ENCODE data around the gene SLC24A3.

Gene SLC24A3

GRCh38 chr20:19310541-19310940, 98.1 kb downstream of the SLC24A3 start:
- DNase-seq = no peak

DNA sequence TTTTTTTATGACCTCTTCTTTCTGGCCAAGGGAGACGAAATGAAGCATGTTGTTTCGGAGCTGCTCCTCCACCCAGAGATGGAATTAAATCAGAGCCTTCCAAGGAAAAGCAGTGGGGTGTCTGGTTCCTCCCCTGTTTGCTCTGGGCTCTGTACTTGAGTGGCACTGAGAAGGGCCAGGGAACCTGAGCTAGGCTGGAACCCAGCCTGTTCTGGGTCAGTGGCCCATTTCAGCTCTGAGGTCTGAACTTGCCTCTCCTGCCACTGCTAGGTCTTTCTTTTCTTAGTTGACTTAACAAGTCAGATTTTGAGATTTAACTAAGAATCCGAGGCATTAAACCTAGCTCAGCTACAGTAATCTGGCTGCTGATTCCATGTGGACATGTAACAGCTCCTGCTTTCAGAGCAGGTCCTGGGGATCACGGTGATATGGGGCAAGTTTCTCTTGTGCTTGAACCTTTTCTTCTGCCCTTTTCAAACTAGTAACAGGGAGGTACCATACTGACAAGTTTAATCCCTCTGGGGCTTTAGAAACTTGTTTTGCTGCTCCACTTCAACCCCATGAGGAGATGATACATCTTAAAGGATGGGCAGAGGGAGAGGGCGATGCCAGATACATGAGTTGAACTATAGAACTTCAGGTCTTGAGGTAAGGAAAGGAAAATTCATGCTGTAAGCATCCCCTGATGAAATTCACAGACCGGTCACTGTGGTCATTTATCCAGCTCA, 101.1 kb downstream of the SLC24A3 start:
- DNase-seq = no peak

GRCh38 chr20:19314621-19315020, 102.2 kb downstream of the SLC24A3 start:
- no peak for DNase-seq

DNA sequence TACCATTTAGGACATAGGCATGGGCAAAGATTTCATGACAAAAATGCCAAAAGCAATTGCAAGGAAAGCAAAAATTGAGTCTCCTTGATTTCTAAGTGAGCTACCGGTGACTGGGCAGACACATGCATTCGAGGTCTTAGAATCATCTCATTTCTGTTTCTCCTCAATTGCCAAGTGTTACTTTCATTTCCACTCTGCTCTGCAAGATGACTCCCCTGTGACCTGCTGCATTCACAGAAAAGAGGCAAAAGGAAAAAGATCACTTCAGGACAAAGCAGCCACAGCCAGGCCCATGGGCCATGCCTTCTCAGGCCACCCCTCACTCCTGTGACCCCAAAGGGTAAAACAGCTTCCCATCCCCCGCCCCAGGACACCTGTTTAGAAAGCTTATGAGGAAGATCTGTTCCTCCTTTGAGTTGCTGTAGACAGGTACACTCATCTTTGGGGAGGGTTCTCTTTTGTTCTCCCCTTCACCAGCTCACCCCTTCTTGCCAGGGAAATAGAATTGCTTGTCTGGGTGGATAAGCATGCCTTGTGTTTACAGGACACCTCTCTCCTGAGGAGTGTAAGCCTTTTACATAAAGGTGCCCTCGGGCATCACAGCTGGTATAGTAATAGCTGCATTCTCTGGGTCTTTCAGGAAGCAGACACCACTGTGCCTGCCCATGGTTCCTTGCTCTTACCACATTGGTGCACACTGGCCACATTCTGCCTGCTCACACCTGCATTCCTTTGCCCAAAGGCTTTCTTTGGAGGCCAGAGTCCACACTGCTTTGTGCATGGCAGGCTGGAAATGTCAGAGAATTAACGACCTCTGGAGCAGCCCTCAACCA, 105.0 kb downstream of the SLC24A3 start:
- DNase-seq = no peak

DNA sequence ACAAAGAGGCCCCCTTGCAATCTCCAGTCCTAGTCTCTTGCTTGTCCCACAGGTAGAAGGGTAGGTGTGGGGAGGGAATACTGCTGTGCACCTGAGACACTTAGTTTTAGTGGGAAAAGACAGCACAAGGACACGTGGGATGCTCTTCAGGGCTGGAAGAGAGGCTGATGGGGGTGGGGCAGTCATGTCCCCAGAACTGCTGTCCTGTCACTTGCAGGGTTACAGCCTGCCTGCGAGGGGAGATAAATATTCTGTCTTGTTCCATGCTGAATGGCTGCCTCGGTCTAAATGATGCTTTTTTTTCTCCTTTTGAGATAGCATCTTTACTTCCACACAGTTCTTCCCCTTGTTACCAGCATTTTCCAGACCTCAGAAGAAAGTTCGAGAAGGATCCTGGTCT, 106.2 kb downstream of the SLC24A3 start:
- no peak for DNase-seq

DNA sequence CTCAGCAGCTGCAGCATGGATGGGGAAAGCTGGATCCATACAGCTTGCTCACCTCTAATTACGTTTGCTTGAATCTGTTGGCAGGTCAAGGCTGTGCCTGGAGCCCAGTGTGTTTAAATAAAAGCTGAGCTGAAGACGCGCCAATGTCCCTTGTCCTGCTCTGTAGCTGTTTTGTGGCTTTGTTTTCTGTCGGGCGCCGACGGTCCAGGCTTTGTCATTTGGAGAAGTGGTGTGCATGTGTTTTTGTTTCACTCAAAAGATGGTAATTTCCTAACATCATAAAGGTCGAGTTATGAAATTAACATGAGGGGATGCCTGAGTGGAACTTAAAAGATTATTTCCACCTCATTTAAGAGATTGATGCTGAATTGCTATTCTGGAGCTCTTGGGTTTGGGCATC, 107.6 kb downstream of the SLC24A3 start:
- DNase-seq = no peak

- DNase-seq = no peak
Measured at GRCh38 chr20:19321176-19321575, 108.7 kb downstream of the SLC24A3 start.

DNA sequence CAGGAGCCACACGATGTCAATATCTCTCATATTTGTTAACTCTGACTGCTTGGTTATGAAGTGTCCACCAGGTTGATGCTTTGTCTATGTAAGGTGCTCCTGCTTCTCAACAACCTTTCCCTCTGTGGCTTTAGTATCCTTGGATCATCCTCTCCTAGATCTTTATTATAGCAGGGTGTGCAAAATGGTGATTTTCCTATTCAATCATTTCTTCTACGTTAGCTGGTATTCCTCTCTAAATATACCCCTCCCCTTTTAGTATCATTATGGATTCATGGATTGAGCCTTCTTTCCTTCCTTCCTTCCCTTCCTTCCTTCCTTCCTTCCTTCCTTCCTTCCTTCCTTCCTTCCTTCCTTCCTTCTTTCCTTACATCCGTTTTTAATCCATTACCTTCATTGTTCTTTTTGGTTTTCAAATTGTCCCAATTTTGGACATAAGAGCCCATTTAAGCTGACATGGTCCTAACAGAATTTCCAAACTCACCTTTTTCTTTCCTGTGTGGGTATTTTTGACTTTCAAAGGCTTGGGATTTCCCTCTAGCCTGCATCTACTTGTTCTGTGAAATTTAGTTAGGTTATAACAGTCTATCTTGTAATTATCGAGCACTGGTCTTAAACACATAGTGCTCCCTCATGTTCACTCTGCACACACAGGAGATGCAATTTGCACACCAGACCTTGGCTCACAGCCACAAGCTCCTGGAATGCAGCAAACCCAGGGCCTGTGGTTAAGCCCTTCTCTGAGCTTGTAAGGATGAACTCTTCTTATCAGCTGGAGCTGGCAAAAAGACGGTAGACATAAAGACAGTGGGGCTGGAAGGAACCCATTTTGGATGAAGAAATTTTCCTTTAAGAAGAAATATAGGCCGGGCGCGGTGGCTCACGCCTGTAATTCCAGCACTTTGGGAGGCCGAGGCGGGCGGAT, 109.9 kb downstream of the SLC24A3 start:
- no peak for DNase-seq

GRCh38 chr20:19327401-19327800, 115.0 kb downstream of the SLC24A3 start:
- DNase-seq = no peak

DNA sequence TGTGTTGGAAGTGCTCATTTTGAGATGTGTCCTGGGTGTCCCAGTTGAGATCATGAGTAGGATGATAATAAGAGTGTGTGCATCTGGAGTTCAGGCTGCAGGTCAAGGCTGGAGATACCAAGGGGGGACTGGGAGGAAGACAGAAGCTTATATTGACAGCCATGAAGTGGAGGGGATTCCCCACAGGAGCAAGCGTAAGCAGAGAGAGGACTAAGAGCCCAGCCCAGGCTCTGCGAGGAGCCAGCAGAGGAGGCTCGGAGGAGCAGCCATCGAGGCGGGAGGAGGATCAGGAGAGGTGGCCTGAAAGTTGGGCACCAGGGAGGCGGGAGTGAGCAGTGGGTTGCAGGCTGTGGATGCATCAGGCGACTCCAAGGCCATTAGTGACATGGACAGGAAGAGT, 116.2 kb downstream of the SLC24A3 start:
- DNase-seq = no peak

DNA sequence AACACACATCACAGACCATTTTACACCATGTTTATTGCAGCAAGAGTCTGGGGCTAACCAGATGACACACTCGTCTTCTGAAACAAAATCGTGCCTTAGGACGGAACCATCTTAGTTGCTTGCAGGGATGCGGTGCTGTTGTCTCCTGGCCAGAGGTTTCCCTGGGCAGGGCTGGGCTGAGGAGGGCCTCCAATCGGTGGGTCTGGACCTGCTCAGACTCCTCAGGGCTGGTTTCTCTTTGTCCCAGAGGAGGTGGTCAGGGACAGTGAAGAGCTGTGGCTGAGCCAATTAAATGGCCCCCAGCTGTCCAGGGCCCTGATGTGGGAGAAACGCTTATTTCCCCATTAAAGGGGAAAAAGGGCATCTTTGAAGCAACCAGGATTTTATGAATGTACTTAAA, 117.6 kb downstream of the SLC24A3 start:
- no peak for DNase-seq

- no peak for DNase-seq
Measured at GRCh38 chr20:19330731-19331130, 118.3 kb downstream of the SLC24A3 start.

GRCh38 chr20:19333563-19333962, 121.1 kb downstream of the SLC24A3 start:
- DNase-seq = no peak

DNA sequence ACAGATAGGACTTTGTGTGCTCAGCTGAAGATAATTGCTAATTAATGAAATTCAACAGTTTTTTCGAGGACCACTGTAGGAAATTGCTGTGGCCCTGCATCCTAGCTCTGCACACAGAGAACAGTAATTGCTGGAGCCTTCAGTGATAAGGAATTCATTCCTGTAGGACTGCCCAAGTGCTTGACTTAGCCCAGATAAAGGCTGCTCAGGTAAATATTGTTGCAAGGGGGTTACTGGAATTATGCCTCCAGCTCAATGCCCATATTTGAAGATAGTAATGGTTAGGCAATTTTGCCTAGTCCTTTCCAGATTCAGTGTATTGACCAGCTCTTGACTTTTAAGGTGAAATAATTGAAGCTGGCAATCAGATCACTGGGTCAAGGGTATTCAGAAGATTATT, 122.9 kb downstream of the SLC24A3 start:
- DNase-seq = no peak

GRCh38 chr20:19335916-19336315, 123.5 kb downstream of the SLC24A3 start:
- no peak for DNase-seq

DNA sequence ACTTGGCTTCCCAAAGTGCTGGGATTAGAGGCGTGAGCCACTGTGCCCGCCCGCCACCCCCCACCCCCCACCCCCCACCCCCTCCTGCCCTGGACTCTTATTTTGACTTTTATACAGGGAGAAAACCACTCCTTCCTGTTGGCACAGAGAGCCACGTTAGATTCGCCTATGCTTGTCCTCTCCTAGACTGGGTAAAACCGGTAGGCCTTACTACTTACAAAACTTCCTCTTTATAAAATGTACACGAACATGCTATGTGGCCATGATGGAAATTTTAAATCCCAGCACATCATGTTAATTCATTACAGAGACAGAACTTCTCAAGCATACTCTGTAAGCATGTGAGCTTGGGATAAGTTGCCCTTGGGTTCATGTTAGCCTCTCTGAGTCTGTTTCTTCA, 124.2 kb downstream of the SLC24A3 start:
- no peak for DNase-seq

DNA sequence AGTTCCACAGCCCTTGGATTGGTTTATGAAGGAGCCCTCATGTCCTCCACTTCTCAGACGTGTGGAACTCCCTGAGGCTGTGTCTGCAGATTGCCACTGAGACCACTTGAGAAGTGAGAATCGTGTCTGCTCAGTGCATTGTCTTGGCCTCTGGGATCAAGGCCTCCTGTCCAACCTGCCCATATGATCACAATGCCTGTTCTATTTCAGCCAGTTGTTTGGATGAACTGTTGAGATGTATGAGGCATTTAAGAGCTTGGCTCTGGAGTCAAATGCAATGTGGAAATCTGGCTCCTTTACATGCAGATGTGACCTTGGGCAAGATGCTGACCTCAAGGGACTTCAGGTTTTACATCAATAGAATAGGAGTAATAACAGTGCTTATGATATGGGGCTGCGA, 125.9 kb downstream of the SLC24A3 start:
- no peak for DNase-seq

GRCh38 chr20:19338960-19339359, 126.5 kb downstream of the SLC24A3 start:
- DNase-seq = no peak

DNA sequence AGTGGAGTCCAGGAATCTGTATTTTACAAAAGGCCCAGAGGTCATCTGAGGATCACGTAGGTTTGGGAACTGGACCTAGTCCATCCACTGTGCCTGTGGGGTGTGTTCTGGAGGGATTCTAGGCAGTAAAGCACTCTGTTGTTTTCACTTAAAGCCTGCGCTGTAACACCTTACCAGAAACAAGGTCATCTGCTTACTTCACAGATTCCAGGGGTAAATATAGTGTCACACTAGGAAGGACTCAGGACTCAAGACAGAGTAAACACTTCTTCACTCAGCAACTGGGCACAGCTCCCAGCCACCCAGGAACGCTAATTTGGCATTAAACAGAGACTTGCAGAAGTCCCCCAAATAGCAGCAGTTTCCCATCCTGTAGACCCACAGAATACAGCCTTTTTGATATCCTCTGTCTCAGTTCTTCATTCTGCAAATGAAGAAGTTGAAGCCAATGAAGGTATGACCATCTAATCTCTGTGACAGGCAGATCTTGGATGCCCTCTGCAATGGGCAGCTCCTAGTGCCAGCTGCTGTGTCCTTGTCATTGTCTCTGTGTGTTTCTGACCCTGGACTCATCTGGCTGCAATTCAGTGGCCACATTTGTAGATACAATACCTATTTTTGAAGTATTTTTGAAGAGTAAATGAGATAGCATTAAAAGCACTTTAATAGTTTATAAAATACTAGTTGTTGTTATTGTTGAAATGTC, 129.1 kb downstream of the SLC24A3 start:
- no peak for DNase-seq

DNA sequence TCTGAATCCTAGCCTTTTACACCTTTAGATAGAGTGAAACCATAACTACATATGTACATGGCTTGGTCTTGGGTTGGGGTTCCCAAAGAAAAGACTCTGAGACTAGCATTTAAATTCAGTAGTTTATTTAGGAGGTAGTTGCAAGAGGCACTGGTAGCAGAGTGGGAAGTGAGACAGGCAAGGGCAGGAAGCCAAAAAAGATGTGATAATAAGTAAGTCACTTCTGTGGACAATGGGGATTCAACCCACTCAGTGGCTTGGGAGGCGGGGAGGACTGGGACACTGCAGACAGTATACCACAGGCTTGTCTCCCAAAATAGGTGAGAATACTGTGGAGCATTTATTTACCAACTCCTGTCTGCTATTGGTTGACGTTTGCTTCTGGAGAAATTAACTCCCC, 131.9 kb downstream of the SLC24A3 start:
- DNase-seq = no peak

- no peak for DNase-seq
Measured at GRCh38 chr20:19347943-19348456, 135.6 kb downstream of the SLC24A3 start.

DNA sequence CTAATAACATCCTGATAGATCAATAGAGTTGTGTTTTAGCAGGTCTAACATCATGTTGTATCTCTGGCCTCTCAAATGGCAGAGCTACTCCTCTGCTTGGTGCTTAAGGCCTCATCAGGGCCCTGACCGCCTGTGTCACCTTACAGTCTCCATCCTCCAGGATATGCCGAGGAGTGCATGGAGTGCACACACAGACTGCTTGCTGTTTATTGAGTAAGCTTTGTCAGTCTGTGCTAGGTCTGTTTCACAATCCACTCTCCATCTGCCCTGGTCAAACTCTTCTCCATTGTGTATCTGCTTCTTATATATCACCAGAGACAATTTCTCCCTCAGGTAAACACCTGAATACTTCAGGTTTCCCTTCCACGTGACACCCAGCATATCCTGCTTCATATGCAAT, 136.1 kb downstream of the SLC24A3 start:
- DNase-seq = no peak

Measured in amniotic stem cell (primary cell).